Activated CD4-positive, alpha-beta T cell treated with anti-CD3 and anti-CD28 coated beads for 1 hour (primary cell): ENCODE measurements around the gene FMNL3.
"Not testable (repeated sequence)": the region's sequence is repeated elsewhere in the genome, so short reads cannot be mapped to it uniquely, and the experiment has no call there.

Experiments used
- DNase-seq: peaks from one replicate; pipeline ENCODE4 v3.0.0-alpha.2; 2020

FMNL3 gene

DNA sequence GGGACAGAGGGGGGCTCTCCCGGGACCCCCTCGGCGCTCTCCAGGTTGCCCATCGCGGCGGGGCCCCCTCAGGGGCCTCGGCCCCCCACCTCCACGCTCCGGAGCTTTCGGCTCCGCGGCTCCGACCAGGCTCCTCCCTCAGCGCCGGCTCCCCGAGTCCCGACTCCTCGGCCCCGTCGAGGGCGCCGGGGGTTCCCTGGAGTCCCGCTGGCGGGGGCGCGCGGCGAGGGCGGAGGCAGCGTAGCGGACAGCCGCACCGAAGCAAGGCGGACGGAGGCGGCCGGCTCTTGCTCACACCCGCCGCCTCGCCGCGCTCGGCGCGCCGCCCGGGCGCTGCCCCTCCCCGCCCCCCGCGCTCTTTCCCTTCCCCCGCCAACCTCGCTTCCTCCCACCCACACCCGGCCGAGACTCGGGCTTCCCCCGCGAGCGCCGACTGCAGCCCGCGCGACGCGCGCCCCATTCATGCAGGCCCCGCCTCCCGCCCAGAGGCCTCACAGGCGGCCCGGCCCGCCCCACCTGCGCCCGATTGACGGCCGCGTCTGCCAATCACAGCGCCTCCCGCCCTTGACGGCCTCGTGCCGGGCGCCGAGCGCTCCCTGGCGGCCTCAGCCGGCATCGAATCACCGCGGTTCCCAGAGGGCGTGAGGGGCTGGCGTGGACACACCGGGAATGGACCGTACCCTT, at the start of gene FMNL3:
TSS of gene FMNL3 (minus strand) at position 278 of the 684 bp plus-strand sequence. CDS start at position 53, 225 bp downstream.
- DNase-seq = peak; percentile 98

GRCh38 chr12:49750996-49751393, 43.8 kb upstream of the FMNL3 start:
- no peak for DNase-seq

GRCh38 chr12:49750027-49750995, 43.1 kb upstream of the FMNL3 start:
- DNase-seq = no peak

GRCh38 chr12:49748800-49749199, 41.6 kb upstream of the FMNL3 start:
- no peak for DNase-seq

DNA sequence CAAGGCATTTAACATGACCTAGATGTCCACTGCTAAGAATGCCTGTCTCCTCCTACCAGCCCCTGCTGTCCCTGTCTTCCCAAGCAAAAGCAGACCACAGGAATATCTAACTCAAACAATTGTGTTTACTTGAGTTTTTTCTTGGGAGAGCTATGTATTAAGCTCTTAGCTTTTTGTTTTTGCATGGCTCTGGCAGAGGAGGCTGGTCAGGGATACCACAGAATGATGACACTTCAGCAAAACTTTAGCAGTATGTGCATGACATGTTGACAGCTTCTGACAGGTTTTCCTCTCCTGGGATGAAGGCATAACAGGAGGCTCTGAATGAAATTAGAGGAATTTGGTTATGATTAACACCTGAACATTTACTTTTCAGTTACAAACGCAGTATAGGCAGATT, 41.1 kb upstream of the FMNL3 start:
- DNase-seq = no peak

DNA sequence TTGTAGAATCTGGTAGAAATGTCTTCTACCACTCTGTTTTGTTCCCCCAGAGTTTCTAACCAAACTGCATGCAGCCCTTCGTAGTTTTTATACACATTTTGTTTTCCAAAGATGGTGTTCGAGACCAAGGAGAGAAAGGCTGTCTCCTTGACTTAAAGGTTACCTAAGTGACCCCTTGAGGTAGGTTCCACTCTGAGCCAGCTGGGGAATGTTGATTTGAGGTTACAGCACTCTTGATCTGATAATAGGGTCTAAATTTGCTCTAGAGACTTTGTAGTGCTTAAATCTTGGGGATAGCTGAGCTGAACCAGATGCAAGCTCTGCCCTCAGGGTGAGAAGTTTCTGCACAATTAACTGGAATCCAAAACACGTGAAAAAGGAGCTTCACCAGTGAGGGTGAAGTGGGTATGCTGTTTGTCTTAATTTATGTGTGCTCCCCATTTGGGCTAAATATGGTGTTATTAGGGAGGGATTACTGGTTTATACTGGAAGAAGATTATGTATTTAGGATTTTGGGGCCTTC, 37.2 kb upstream of the FMNL3 start:
- DNase-seq = no peak

GRCh38 chr12:49741882-49742620, 34.8 kb upstream of the FMNL3 start:
- DNase-seq = peak; percentile 68

GRCh38 chr12:49740930-49741881, 34.0 kb upstream of the FMNL3 start, which contains the start of gene TMBIM6:
TSS of gene TMBIM6 (plus strand) at chr12:49741557. CDS start at chr12:49752494, 10,937 bp downstream.
- peak; percentile 98 for DNase-seq

DNA sequence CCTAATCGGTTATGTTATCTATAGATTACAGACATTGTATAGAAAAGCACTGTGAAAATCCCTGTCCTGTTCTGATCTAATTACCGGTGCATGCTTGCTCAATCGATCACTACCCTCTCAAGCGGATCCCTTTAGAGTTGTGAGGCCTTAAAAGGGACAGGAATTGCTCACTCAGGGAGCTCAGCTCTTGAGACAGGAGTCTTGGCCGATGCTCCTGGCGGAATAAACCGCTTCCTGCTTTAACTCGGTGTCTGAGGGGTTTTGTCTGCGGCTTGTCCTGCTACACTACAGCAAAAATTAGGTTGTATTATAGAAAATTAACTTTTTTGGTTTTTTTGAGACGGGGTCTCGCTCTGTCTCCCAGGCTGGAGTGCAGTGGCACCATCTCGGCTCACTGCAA, 33.1 kb upstream of the FMNL3 start:
- not testable (repeated sequence) for DNase-seq

DNA sequence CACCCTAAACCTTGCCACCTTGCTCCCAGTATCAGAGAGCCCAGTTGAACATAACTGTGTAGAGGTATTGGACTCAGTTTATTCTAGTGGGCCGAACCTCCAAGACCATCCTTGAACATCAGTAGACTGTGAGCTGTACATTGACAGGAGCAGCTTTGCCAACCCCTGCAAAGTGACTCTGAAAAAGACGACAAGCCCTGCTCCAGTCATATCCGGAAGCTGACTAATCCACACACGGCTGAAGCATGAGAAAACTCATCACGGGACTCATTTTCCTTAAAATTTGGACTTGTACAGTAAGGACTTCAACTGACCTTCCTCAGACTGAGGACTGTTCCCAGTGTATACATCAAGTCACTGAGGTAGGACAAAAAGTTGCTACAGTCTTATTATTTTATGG, 31.5 kb upstream of the FMNL3 start:
- DNase-seq = not testable (repeated sequence)

- not testable (repeated sequence) for DNase-seq
Measured at GRCh38 chr12:49734900-49735299, 27.7 kb upstream of the FMNL3 start.

GRCh38 chr12:49733219-49734017, 26.2 kb upstream of the FMNL3 start:
- DNase-seq = no peak

- no peak for DNase-seq
Measured at GRCh38 chr12:49730568-49731101, 23.4 kb upstream of the FMNL3 start.

DNA sequence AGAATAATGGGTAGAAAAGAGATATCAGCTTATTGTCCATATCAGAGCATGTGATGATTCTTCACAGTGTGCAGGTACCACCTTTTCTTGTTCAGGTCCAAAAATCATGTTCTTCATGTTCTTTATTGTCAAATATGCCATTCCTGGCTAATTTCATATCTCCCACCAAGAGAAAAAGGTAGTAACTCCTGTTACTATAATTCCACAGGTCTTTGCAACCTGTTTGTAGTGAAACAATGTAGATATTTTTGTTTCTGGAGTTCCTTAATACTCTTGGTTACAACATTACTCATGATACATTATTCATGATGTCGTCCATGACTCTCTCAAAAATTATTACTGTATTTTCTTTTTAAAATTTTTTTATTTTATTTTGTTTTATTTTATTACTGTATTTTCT, 22.8 kb upstream of the FMNL3 start:
- no peak for DNase-seq

DNA sequence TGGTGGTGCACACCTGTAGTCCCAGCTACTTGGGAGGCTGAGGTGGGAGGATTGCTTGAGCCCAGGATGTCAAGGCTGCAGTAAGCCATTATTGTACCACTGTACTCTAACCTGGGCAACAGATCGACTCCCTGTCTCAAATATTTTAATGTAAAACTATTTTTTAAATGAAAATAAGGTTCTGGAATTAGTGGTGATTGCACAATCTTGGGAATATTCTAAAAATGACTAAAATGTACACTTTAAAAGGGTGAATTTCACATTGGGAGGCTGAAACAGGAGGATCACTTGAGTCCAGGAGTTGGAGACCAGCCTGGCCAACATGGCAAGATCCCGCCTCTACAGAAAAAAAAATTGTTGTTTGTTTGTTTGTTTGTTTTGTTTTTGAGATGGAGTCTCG, 21.2 kb upstream of the FMNL3 start:
- DNase-seq = no peak

DNA sequence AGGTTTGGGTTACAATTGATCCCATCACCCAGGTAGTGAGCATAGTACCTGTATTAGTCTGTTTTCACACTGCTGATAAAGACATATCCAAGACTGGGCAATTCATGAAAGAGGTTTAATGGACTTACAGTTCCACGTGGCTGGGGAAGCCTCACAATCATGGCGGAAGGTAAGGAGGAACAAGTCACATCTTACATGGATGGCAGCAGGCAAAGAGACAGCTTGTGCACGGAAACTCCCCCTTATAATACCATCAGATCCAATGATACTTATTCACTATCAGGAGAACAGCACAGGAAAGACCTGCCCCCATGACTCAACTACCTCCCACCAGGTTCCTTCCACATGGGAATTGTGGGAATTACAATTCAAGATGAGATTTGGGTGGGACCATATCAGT, 14.2 kb upstream of the FMNL3 start:
- DNase-seq = not testable (repeated sequence)

DNA sequence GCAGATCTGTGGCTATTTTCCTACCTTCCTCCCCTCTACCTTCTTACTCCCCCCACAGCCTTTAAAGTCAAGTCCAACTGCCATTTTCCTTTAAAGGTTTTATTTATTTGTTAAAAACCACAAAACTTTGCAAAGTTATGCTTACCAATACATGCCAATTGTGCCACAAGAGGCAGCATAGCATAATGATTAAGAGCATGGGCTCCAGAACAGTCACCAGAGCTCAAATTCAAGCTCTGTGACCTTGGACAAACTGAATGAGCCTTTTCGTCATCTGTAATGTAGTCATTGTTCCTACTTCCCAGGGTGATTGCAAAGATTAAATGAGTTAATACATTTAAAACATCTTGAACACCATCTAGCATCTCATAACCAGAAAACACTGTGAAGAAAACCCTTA, 13.0 kb upstream of the FMNL3 start:
- no peak for DNase-seq

DNA sequence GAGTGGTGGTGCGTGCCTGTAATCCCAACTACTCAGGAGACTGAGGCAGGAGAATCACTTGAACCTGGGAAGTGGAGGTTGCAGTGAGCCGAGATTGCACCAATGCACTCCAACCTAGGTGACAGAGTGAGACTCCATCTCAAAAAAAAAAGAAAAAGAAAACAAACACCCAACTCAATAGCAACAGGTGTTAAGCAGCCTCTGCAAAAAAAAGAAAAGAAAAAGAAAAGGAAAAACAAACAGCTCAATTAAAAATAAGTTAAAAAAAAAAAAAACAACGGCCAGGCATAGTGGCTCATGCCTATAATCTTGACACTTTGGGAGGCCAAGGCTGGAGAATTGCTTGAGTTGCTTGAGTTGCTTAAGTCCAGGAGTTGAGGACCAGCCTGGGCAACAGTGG, 10.6 kb upstream of the FMNL3 start:
- DNase-seq = not testable (repeated sequence)

DNA sequence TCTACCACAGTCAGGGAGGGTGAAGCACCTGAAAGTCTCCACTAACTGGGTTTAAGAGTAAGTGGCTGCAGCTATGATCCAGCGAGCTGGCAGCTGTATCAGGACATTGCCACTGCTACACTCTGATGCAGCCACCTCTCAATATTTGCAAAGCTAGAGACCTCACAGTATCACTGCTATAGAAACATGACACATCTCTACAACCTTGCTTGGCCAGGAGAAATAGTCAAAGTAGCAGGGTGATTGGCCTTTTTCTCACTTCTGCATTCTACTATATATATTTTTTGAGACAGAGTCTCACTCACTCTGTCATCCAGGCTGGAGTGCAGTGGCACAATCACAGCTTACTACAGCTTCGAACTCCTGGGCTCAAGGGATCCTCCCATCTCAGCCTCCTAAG, 9.3 kb upstream of the FMNL3 start:
- DNase-seq = no peak

GRCh38 chr12:49713952-49714351, 6.7 kb upstream of the FMNL3 start:
- not testable (repeated sequence) for DNase-seq

DNA sequence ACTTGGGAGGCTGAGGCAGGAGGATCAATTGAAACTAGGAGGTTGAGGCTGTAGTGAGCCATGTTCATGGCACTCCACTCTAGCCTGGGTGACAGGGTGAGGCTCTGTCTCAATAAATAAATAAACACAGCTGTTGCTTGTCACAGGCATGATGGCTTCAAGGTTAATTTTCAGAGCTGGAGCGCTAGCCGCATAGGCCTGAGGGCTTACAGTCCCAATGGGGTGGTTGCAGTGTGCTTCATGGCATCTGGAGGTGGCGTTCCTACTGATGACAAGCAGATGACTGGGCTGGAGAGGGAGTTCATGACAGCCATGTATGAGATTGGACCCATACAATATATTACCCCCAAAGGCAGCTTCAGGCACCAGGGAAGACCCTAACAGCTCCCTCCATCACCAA, 1.6 kb upstream of the FMNL3 start:
- no peak for DNase-seq
